Lower leg skin (tissue), 4 donors: Measurements from ENCODE around the gene RASA4. TPM values are rescaled to one million over a fixed set of nuclear protein-coding genes. Genes with fewer than 3 reads are reported as not detected.
A peak's percentile ranks its signal among the peaks of the same experiment; 100 is the strongest.
"Not testable (repeated sequence)": the region's sequence is repeated elsewhere in the genome, so short reads cannot be mapped to it uniquely, and the experiment has no call there.

ENCODE experiments used
- DNase-seq, 2 donors: peaks; one replicate each; pipeline ENCODE4 v3.0.0-alpha.2; 2019; ENCODE audit warnings: low spot score in 2 of 2
- H3K4me3 ChIP-seq: fragments of 200-600 bp; sonication (generic); 2 replicates; pipeline ENCODE4 v1.5.1; 2017; ENCODE audit warnings: mild to moderate bottlenecking, low read depth; ENCODE audit not compliant: poor library complexity, severe bottlenecking
- CTCF ChIP-seq, 3 donors: fragments of 450-650 bp; IDR thresholded peaks; one replicate each; pipeline ENCODE4 v1.5.1; 2016; ENCODE audit warnings: antibody characterized with exemption in 3 of 3, mild to moderate bottlenecking in 3 of 3, moderate library complexity in 2 of 3
- WGBS, 2 donors: methylation state at CpG; one replicate each; pipeline ENCODE4 v1.1.5; 2018; 5-methylcytosine and 5-hydroxymethylcytosine counted together
- intact Hi-C: fragments of 100-400 bp; cut with DNase I; formaldehyde crosslinking; loops from one replicate; pipeline ENCODE4 v1.15.0; 2023; ENCODE audit warnings: low total_unique reads
- total RNA-seq, 4 donors: library from RNA; depleted of rRNA; stranded (reverse); fragments of >200 nt; gene quantifications; one replicate each; pipeline ENCODE4 v1.1.0, GENCODE V29; 2016

Gene RASA4
- total RNA-seq, 4 donors from 2014 or later, result 12.9 to 32.0 (median 26.2) TPM

GRCh38 chr7:102583495-102583894 lies 33.1 kb downstream of the RASA4 start:
- intact Hi-C loops, H3K4me3 ChIP-seq, DNase-seq: not testable (repeated sequence)
- WGBS, 2 donors, result no CpG with 5 or more reads among the region's 5 CpGs

GRCh38 chr7:102581722-102582121 lies 34.8 kb downstream of the RASA4 start:
- no CpG with 5 or more reads among the region's 5 CpGs for WGBS, 2 donors
- DNase-seq, intact Hi-C loops, H3K4me3 ChIP-seq: not testable (repeated sequence)

- H3K4me3 ChIP-seq, intact Hi-C loops: not testable (repeated sequence)
- WGBS, 2 donors, result 82% methylated on average over 5 of the region's 5 CpGs
- DNase-seq, result peak in 1 of 2 donors; percentile 68
Observed at GRCh38 chr7:102578486-102578885, 38.1 kb downstream of the RASA4 start.

GRCh38 chr7:102577315-102578240 lies 39.0 kb downstream of the RASA4 start:
- 77 to 88% methylated on average over 7 of the region's 7 CpGs for WGBS, 2 donors
- H3K4me3 ChIP-seq, DNase-seq, intact Hi-C loops: not testable (repeated sequence)

GRCh38 chr7:102576363-102576762 lies 40.2 kb downstream of the RASA4 start:
- WGBS, 2 donors, result no CpG with 5 or more reads among the region's 3 CpGs
- intact Hi-C loops, result not testable (repeated sequence)

GRCh38 chr7:102574607-102575006 lies 41.9 kb downstream of the RASA4 start:
- H3K4me3 ChIP-seq, DNase-seq, intact Hi-C loops: not testable (repeated sequence)
- no CpG with 5 or more reads among the region's 6 CpGs for WGBS, 2 donors

More at GRCh38 chr7:102576363-102576762, 40.2 kb downstream of the RASA4 start:
- H3K4me3 ChIP-seq, DNase-seq: not testable (repeated sequence)

- peak in 1 of 3 donors; percentile 13 for TF ChIP-seq CTCF (IDR thresholded peaks at IDR 0.05)
- intact Hi-C loops, result not testable (repeated sequence)
- peak within 1 kb of the TSS; percentile 96 for H3K4me3 ChIP-seq
- DNase-seq, result peak; percentile 95 to 98
- 0 to 1% methylated on average over 35 to 46 of the region's 64 CpGs for WGBS, 2 donors
Observed at GRCh38 chr7:102572261-102573239, 44.0 kb downstream of the RASA4 start, which contains the start of gene POLR2J3. TSS of gene POLR2J3 (minus strand) at chr7:102572583. CDS start at chr7:102572521, 62 bp downstream.

- intact Hi-C loops, H3K4me3 ChIP-seq, DNase-seq: not testable (repeated sequence)
- WGBS, 2 donors, result 96 to 100% methylated on average over 4 of the region's 11 CpGs
Observed at GRCh38 chr7:102568620-102569019, 47.9 kb downstream of the RASA4 start.

- WGBS, 2 donors, result no CpG with 5 or more reads among the region's 6 CpGs
- DNase-seq, H3K4me3 ChIP-seq, intact Hi-C loops: not testable (repeated sequence)
Observed at GRCh38 chr7:102550808-102551422, 65.6 kb downstream of the RASA4 start, which contains the start of gene SPDYE2. TSS of gene SPDYE2 (plus strand) at chr7:102551226. CDS start at chr7:102553256, 2,030 bp downstream.

GRCh38 chr7:102546353-102546752 lies 70.2 kb downstream of the RASA4 start:
- WGBS, 2 donors, result 72% methylated on average over 2 of the region's 6 CpGs; no CpG with 5 or more reads in 1 of the 2 donors
- H3K4me3 ChIP-seq, intact Hi-C loops, DNase-seq: not testable (repeated sequence)

- H3K4me3 ChIP-seq, DNase-seq, intact Hi-C loops: not testable (repeated sequence)
- WGBS, 2 donors, result 97% methylated on average over 5 of the region's 12 CpGs; no CpG with 5 or more reads in 1 of the 2 donors
Observed at GRCh38 chr7:102545288-102545687, 71.3 kb downstream of the RASA4 start.

- intact Hi-C loops, H3K4me3 ChIP-seq, DNase-seq: not testable (repeated sequence)
- 100% methylated on average over 1 of the region's 1 CpG; no CpG with 5 or more reads in 1 of the 2 donors for WGBS, 2 donors
Observed at GRCh38 chr7:102544372-102544771, 72.2 kb downstream of the RASA4 start.

- H3K4me3 ChIP-seq, intact Hi-C loops, DNase-seq: not testable (repeated sequence)
- WGBS, 2 donors, result no CpG with 5 or more reads among the region's 8 CpGs
Observed at GRCh38 chr7:102543596-102543995, 73.0 kb downstream of the RASA4 start, which contains the start of gene UPK3BL2. TSS of gene UPK3BL2 (minus strand) at chr7:102543696. CDS start at chr7:102543636, 60 bp downstream.
